GM12875 (cell line): Measurements from ENCODE around the gene HLA-E.
A peak's percentile ranks its signal among the peaks of the same experiment; 100 is the strongest.

ENCODE experiments used
- H3K4me3 ChIP-seq: one replicate; pipeline ENCODE4 v1.5.1; 2011; ENCODE audit warnings: low read depth, low read length, control low read depth
- TF ChIP-seq, protein P1 (sequence below): IDR thresholded peaks from 2 replicates; pipeline ENCODE4 v1.5.1; 2011; ENCODE audit warnings: low read depth, mild to moderate bottlenecking, control low read depth, inconsistent platforms, low read length, moderate library complexity, borderline replicate concordance; ENCODE audit not compliant: insufficient read depth

The HLA-E gene

DNA sequence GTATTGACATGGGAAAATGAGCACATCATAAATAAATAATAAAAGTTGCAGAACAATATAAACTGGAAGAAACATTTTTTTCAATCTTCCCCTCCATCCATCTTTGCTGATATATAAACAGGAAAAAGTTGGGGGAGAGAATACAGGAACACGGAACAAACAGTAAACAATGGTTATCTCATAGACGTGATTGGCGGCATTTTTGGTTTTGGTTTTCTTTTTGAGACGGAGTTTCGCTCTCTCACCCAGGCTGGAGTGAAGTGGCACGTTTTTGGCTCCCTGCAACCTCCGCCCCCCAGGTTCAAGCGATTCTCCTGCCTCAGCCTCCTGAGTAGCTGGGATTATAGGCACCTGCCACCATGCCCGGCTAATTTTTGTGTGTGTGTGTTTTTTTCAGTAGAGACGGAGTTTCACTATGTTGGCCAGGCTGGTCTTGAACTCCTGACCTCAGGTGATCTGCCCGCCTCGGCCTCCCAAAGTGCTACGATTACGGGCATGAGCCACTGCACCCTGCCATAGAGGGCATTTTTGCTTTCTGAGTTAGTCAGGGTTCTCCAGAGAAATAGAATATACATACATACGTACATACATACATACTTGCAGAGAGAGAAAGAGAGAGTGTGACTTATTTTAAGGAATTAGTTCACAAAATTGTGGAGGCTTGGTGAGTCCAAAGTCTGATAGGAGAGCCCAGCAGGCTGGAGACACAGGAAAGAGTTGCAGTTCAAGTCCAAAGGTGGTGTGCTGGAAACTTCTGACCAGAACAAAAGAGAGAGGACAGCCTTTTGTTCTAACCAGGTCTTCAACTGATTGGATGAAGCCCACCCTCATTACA, 44.4 kb downstream of the HLA-E start:
- TF ChIP-seq, protein P1, sequence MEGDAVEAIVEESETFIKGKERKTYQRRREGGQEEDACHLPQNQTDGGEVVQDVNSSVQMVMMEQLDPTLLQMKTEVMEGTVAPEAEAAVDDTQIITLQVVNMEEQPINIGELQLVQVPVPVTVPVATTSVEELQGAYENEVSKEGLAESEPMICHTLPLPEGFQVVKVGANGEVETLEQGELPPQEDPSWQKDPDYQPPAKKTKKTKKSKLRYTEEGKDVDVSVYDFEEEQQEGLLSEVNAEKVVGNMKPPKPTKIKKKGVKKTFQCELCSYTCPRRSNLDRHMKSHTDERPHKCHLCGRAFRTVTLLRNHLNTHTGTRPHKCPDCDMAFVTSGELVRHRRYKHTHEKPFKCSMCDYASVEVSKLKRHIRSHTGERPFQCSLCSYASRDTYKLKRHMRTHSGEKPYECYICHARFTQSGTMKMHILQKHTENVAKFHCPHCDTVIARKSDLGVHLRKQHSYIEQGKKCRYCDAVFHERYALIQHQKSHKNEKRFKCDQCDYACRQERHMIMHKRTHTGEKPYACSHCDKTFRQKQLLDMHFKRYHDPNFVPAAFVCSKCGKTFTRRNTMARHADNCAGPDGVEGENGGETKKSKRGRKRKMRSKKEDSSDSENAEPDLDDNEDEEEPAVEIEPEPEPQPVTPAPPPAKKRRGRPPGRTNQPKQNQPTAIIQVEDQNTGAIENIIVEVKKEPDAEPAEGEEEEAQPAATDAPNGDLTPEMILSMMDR, result no peak
- H3K4me3 ChIP-seq, result no peak overlapping the region

DNA sequence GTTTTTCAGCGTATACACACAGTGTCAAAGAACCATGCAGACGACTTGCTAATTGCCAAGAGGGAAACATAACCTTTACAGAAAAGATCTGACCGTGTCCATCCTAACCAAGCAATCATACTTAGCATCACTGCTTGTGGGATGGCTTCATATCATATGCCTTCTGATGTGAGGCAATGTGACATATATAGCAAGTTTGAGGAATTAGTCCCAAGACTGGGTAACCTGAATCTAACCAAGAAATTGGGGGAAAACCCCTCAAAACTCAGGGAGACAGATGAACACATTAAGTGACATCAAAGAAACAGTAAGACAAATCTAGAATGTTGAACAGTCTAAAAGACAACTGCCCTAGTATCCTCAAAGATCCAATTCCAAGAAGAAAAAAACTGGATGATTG, 48.6 kb downstream of the HLA-E start:
- TF ChIP-seq, protein P1, result no peak
- no peak overlapping the region for H3K4me3 ChIP-seq

DNA sequence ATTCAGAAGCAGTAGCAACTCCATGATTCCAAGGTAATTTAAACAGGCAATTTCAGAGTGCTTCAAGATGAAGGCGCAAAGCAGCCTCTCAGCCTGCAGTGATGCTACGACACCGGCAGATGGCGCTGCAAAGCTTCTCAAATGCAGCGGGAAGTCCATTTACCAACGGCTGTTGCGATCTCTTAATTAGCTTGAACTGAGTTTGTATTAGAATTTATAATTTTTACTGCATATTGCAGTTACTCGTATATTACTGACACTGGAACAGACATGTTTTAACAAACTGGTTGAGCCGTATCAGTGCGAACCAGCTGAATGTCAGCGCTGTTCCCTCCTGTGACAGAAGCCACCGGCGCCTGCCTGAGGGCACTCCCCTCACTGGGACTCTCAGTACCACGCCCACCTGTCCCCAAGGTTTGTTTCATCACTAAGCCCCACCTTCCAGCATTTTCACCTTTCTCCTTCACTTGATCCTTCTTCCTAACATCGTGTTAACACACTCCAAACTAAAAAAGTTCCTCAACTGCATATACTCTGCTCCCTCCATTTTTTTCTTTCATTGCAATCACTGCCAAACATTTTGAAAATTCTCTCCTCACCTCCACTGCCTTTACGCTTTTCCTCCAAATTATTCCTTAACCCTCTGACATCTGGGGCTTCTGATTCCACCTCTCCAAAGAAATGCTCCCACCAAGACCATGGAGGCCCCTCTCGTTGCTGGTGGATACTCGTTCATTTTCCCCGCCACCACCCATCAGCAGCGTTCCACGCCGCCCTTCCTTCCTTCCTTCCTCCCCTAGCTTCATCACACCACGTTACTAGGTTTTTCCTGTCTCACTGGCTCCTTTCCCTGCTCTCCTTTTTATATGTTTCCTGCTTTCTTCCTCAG, 52.5 kb downstream of the HLA-E start:
- H3K4me3 ChIP-seq, result no peak overlapping the region
- TF ChIP-seq, protein P1, result peak; percentile 93

DNA sequence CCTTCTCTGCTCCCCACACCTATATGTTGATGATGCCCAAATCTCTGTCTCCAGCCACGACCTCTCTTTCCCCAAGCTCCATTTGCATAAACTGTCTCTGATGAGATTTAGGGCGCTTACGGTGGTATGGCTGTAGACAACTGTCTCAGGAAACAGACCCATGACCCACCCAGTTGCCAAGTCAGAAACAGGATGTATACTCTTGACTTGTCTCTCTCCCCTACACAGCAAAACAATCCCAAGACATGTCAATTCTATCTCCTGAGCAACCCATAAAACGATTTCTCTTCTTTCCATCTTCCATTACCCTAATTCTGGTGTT, 53.1 kb downstream of the HLA-E start:
- TF ChIP-seq, protein P1, result no peak
- no peak overlapping the region for H3K4me3 ChIP-seq

DNA sequence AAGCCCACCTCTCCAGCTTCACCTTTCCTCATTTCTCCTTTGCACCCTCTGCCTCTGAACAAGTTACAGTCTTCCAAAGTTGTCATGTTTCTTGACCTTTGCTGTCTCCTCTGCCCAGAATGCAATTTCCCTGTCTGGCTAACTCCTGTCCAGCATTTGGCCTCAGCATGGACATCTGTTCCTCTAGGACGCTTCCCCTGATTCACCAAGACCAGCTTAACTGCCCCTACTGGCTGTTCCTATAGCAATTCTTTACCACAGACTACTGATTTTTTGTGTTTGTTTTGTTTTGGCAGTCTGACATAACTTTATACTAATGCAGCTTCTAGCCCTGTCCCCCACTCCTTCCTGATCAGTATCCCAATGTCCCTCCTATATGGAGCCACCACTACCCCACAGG, 53.6 kb downstream of the HLA-E start:
- H3K4me3 ChIP-seq, result no peak overlapping the region
- TF ChIP-seq, protein P1, result no peak
